NCI-H2081 treated with DMSO at 0.1 percent for 48 hours (cell line): ENCODE data around the gene PDE4A.
A peak's percentile ranks its signal among the peaks of the same experiment; 100 is the strongest.
"Not testable (repeated sequence)": the region's sequence is repeated elsewhere in the genome, so short reads cannot be mapped to it uniquely, and the experiment has no call there.

ENCODE experiments used
- DNase-seq: peaks from one replicate; lab custom pipeline; 2025; lab: John Stamatoyannopoulos, UW

PDE4A gene

GRCh38 chr19:10420444-10421239 is at the start of gene PDE4A:
PDE4A (plus strand) TSS chr19:10420538; CDS start chr19:10420765, 227 bp downstream.
- no peak for DNase-seq

- no peak for DNase-seq
These were observed 47.6 kb upstream of the PDE4A start for GRCh38 chr19:10372690-10373089.

GRCh38 chr19:10374931-10375330 is 45.4 kb upstream of the PDE4A start:
- DNase-seq, result no peak

GRCh38 chr19:10377140-10377640 is 43.1 kb upstream of the PDE4A start:
- DNase-seq, result not testable (repeated sequence)

- no peak for DNase-seq
These were observed 42.2 kb upstream of the PDE4A start for GRCh38 chr19:10378124-10378523.

GRCh38 chr19:10379880-10380312 is 40.4 kb upstream of the PDE4A start:
- DNase-seq, result no peak

- DNase-seq, result peak; percentile 97
These were observed 39.8 kb upstream of the PDE4A start, which contains the start of gene TYK2 for GRCh38 chr19:10380313-10381102. TYK2 (minus strand) TSS chr19:10380572; CDS start chr19:10378406, 2,166 bp downstream.

GRCh38 chr19:10383223-10383499 is 37.2 kb upstream of the PDE4A start:
- not testable (repeated sequence) for DNase-seq

- DNase-seq, result no peak
These were observed 35.8 kb upstream of the PDE4A start for GRCh38 chr19:10384580-10384979.

GRCh38 chr19:10388957-10389356 is 31.4 kb upstream of the PDE4A start:
- peak; percentile 43 for DNase-seq

- DNase-seq, result no peak
These were observed 30.5 kb upstream of the PDE4A start for GRCh38 chr19:10389863-10390262.

- no peak for DNase-seq
These were observed 29.6 kb upstream of the PDE4A start for GRCh38 chr19:10390652-10391286.

GRCh38 chr19:10392120-10392519 is 28.2 kb upstream of the PDE4A start:
- DNase-seq, result no peak

- DNase-seq, result no peak
These were observed 27.2 kb upstream of the PDE4A start for GRCh38 chr19:10393137-10393536.

- no peak for DNase-seq
These were observed 25.3 kb upstream of the PDE4A start for GRCh38 chr19:10395003-10395402.

GRCh38 chr19:10395436-10395835 is 24.9 kb upstream of the PDE4A start:
- no peak for DNase-seq

- DNase-seq, result no peak
These were observed 24.4 kb upstream of the PDE4A start for GRCh38 chr19:10395917-10396316.

GRCh38 chr19:10398819-10399218 is 21.5 kb upstream of the PDE4A start:
- DNase-seq, result no peak

GRCh38 chr19:10399340-10399739 is 21.0 kb upstream of the PDE4A start:
- not testable (repeated sequence) for DNase-seq

GRCh38 chr19:10399878-10400277 is 20.5 kb upstream of the PDE4A start:
- DNase-seq, result no peak

GRCh38 chr19:10402441-10403038 is 17.8 kb upstream of the PDE4A start:
- no peak for DNase-seq
